Activated CD4-positive, alpha-beta T cell treated with anti-CD3 and anti-CD28 coated beads, Interleukin-2, amount 50 U/mL, for 24 hours (primary cell): ENCODE measurements around the gene MCTP2.

Experiments used
- DNase-seq, 2 donors: peaks; one replicate each; pipeline ENCODE4 v3.0.0-alpha.2; 2020; ENCODE audit warnings: low read depth in 1 of 2, low spot score in 1 of 2

MCTP2 gene

GRCh38 chr15:94295275-94295674 lies 63.9 kb downstream of the MCTP2 start:
- no peak for DNase-seq

- DNase-seq: no peak
Measured at GRCh38 chr15:94296717-94297116, 65.4 kb downstream of the MCTP2 start.

- no peak for DNase-seq
Measured at GRCh38 chr15:94297558-94297957, 66.2 kb downstream of the MCTP2 start.

- DNase-seq: no peak
Measured at GRCh38 chr15:94298364-94298763, 67.0 kb downstream of the MCTP2 start.

- DNase-seq: no peak
Measured at GRCh38 chr15:94300612-94301011, 69.3 kb downstream of the MCTP2 start.

GRCh38 chr15:94305133-94305532 lies 73.8 kb downstream of the MCTP2 start:
- peak in 1 of 2 donors; percentile 7 for DNase-seq

- no peak for DNase-seq
Measured at GRCh38 chr15:94306700-94307650, 75.6 kb downstream of the MCTP2 start.

- DNase-seq: no peak
Measured at GRCh38 chr15:94312946-94313345, 81.6 kb downstream of the MCTP2 start.

- DNase-seq: no peak
Measured at GRCh38 chr15:94314639-94315038, 83.3 kb downstream of the MCTP2 start.

- DNase-seq: no peak
Measured at GRCh38 chr15:94317211-94317610, 85.8 kb downstream of the MCTP2 start.

GRCh38 chr15:94322141-94322540 lies 90.8 kb downstream of the MCTP2 start:
- no peak for DNase-seq

- no peak for DNase-seq
Measured at GRCh38 chr15:94323076-94323475, 91.7 kb downstream of the MCTP2 start.

- peak; percentile 12 to 47 for DNase-seq
Measured at GRCh38 chr15:94324117-94324826, 92.9 kb downstream of the MCTP2 start.

GRCh38 chr15:94324835-94325767 lies 93.7 kb downstream of the MCTP2 start:
- no peak for DNase-seq

- DNase-seq: no peak
Measured at GRCh38 chr15:94327356-94327936, 96.1 kb downstream of the MCTP2 start.

GRCh38 chr15:94331731-94332130 lies 100.4 kb downstream of the MCTP2 start:
- no peak for DNase-seq

- DNase-seq: no peak
Measured at GRCh38 chr15:94335616-94336015, 104.3 kb downstream of the MCTP2 start.

- no peak for DNase-seq
Measured at GRCh38 chr15:94336817-94337467, 105.6 kb downstream of the MCTP2 start.

- no peak for DNase-seq
Measured at GRCh38 chr15:94338243-94338846, 107.0 kb downstream of the MCTP2 start.

- DNase-seq: no peak
Measured at GRCh38 chr15:94346282-94346681, 114.9 kb downstream of the MCTP2 start.
